A549 treated with ZK216348 at 1 μM for 4 hours (cell line): ENCODE measurements around the gene CCDC7. TPM values are rescaled to one million over a fixed set of nuclear protein-coding genes. Genes with fewer than 3 reads are reported as not detected.

Source experiments
- total RNA-seq: library from RNA; stranded (reverse); fragments of 200-300 nt; extraction: Qiagen RNA extraction; gene quantifications from 5 replicates; pipeline ENCODE4 v1.2.3, GENCODE V29; 2022; ENCODE audit warnings: low read depth

The CCDC7 gene
- 0.37 to 1.0 TPM (median 0.76 TPM) in 5 replicates for total RNA-seq

GRCh38 chr10:32445740-32446535 is at the start of gene CCDC7:
CCDC7 (plus strand) TSS chr10:32446140; CDS start chr10:32451643, 5,503 bp downstream.

Other genes with a start within 250 kb of the CCDC7 start
- gene EPC1, start 99.0 kb upstream of the CCDC7 start, total RNA-seq: 15.1 to 21.7 TPM (median 16.9 TPM) in 5 replicates